ENCODE results near the gene CABCOCO1. TPM values are rescaled to one million over a fixed set of nuclear protein-coding genes. Genes with fewer than 3 reads are reported as not detected.

CABCOCO1 gene
- total and polyA plus RNA-seq, 11 donors = 0.19 to 1.5 (median 1.1) TPM; not detected in 8

GRCh38 chr10:61742812-61743211, 80.1 kb downstream of the CABCOCO1 start:
- Histone ChIP-seq H3K27ac (no peak overlapping the region), H3K4me1 (no peaks in the 10 kb centered on the region), H3K36me3 (no peaks in the 10 kb centered on the region), H3K9me3 (peaks cover 0 to 12% (median 0%) of the 10 kb centered on the region in 12 donors), H3K4me3 (no peak overlapping the region), H3K27me3 (no peaks in the 10 kb centered on the region)
- DNase-seq (no peak), ATAC-seq (no peak)
- TF ChIP-seq CTCF (IDR thresholded peaks at IDR 0.05) = no peak
- TF ChIP-seq POLR2A (IDR thresholded peaks at IDR 0.05) = no peak
- intact Hi-C loops (cut with DNase I) = no loop called here
- WGBS, 4 donors = 65 to 78% (median 76%) methylated on average over 1 of the region's 1 CpG

- DNase-seq = no peak
- no peak for ATAC-seq
- no peaks in the 10 kb centered on the region for H3K4me1 ChIP-seq
- H3K27me3 ChIP-seq = no peaks in the 10 kb centered on the region
- 95 to 99% (median 97%) methylated on average over 1 of the region's 1 CpG for WGBS, 4 donors
- H3K36me3 ChIP-seq = no peaks in the 10 kb centered on the region
- TF ChIP-seq CTCF (IDR thresholded peaks at IDR 0.05) (no peak), POLR2A (IDR thresholded peaks at IDR 0.05) (no peak)
- intact Hi-C loops (cut with DNase I) = no loop called here
- H3K27ac ChIP-seq = no peak overlapping the region
- peaks cover 0 to 12% (median 0%) of the 10 kb centered on the region in 12 donors for H3K9me3 ChIP-seq
- H3K4me3 ChIP-seq = no peak overlapping the region
These were observed 81.7 kb downstream of the CABCOCO1 start for GRCh38 chr10:61744469-61744868.

- H3K4me1 ChIP-seq = peaks cover 0 to 4% (median 0%) of the 10 kb centered on the region in 12 donors
These were observed 83.6 kb downstream of the CABCOCO1 start for GRCh38 chr10:61746377-61746776.

GRCh38 chr10:61747307-61747706, 84.6 kb downstream of the CABCOCO1 start:
- Histone ChIP-seq H3K4me1 (peaks cover 0 to 13% (median 0%) of the 10 kb centered on the region in 12 donors), H3K36me3 (no peaks in the 10 kb centered on the region), H3K27ac (no peak overlapping the region), H3K4me3 (no peak overlapping the region), H3K27me3 (no peaks in the 10 kb centered on the region), H3K9me3 (peaks cover 0 to 12% (median 0%) of the 10 kb centered on the region in 12 donors)
- WGBS, 4 donors = 89 to 94% (median 90%) methylated on average over 2 of the region's 2 CpGs
- TF ChIP-seq CTCF (IDR thresholded peaks at IDR 0.05) = no peak
- TF ChIP-seq POLR2A (IDR thresholded peaks at IDR 0.05) = no peak
- DNase-seq (no peak), ATAC-seq (no peak)
- intact Hi-C loops (cut with DNase I) = no loop called here

More at GRCh38 chr10:61746377-61746776, 83.6 kb downstream of the CABCOCO1 start:
- ATAC-seq (no peak), DNase-seq (no peak)
- Histone ChIP-seq H3K27me3 (no peaks in the 10 kb centered on the region), H3K36me3 (no peaks in the 10 kb centered on the region), H3K27ac (no peak overlapping the region), H3K9me3 (peaks cover 0 to 12% (median 0%) of the 10 kb centered on the region in 12 donors), H3K4me3 (no peak overlapping the region)
- intact Hi-C loops (cut with DNase I) = no loop called here
- no peak for TF ChIP-seq CTCF (IDR thresholded peaks at IDR 0.05)
- WGBS, 4 donors = 84 to 90% (median 87%) methylated on average over 2 of the region's 2 CpGs

All from heart left ventricle (tissue), 16 donors.